ENCODE data around the gene JARID2.

Gene JARID2

GRCh38 chr6:15355683-15356099 is 109.8 kb downstream of the JARID2 start:
- no peak for DNase-seq (ENCODE audit: low read depth in 2 of 2)

- DNase-seq (ENCODE audit: low read depth in 2 of 2) = no peak
These were observed 110.3 kb downstream of the JARID2 start for GRCh38 chr6:15356179-15356578.

GRCh38 chr6:15356937-15357336 is 111.1 kb downstream of the JARID2 start:
- no peak for DNase-seq (ENCODE audit: low read depth in 2 of 2)

- no peak for DNase-seq (ENCODE audit: low read depth in 2 of 2)
These were observed 111.9 kb downstream of the JARID2 start for GRCh38 chr6:15357782-15358181.

GRCh38 chr6:15358579-15359327 is 112.9 kb downstream of the JARID2 start:
- DNase-seq (ENCODE audit: low read depth in 2 of 2) = no peak

- DNase-seq (ENCODE audit: low read depth in 2 of 2) = no peak
These were observed 113.5 kb downstream of the JARID2 start for GRCh38 chr6:15359335-15359862.

- no peak for DNase-seq (ENCODE audit: low read depth in 2 of 2)
These were observed 114.4 kb downstream of the JARID2 start for GRCh38 chr6:15360300-15360699.

- DNase-seq (ENCODE audit: low read depth in 2 of 2) = no peak
These were observed 115.3 kb downstream of the JARID2 start for GRCh38 chr6:15361197-15361596.

GRCh38 chr6:15362274-15363160 is 116.6 kb downstream of the JARID2 start:
- DNase-seq (ENCODE audit: low read depth in 2 of 2) = no peak

- no peak for DNase-seq (ENCODE audit: low read depth in 2 of 2)
These were observed 117.3 kb downstream of the JARID2 start for GRCh38 chr6:15363164-15363522.

- DNase-seq (ENCODE audit: low read depth in 2 of 2) = no peak
These were observed 117.9 kb downstream of the JARID2 start for GRCh38 chr6:15363523-15364400.

GRCh38 chr6:15364401-15365037 is 118.7 kb downstream of the JARID2 start:
- no peak for DNase-seq (ENCODE audit: low read depth in 2 of 2)

- peak in 1 of 2 experiments; percentile 20 for DNase-seq (ENCODE audit: low read depth in 2 of 2)
These were observed 119.4 kb downstream of the JARID2 start for GRCh38 chr6:15365273-15365687.

- DNase-seq (ENCODE audit: low read depth in 2 of 2) = no peak
These were observed 120.2 kb downstream of the JARID2 start for GRCh38 chr6:15366003-15366535.

GRCh38 chr6:15366879-15367278 is 121.0 kb downstream of the JARID2 start:
- DNase-seq (ENCODE audit: low read depth in 2 of 2) = no peak

- no peak for DNase-seq (ENCODE audit: low read depth in 2 of 2)
These were observed 122.3 kb downstream of the JARID2 start for GRCh38 chr6:15368186-15368585.

- DNase-seq (ENCODE audit: low read depth in 2 of 2) = no peak
These were observed 123.0 kb downstream of the JARID2 start for GRCh38 chr6:15368873-15369272.

GRCh38 chr6:15369838-15370237 is 124.0 kb downstream of the JARID2 start:
- DNase-seq (ENCODE audit: low read depth in 2 of 2) = no peak

- DNase-seq (ENCODE audit: low read depth in 2 of 2) = no peak
These were observed 125.1 kb downstream of the JARID2 start for GRCh38 chr6:15370733-15371671.

- DNase-seq (ENCODE audit: low read depth in 2 of 2) = no peak
These were observed 127.1 kb downstream of the JARID2 start for GRCh38 chr6:15372932-15373331.
